Epithelial cell of prostate (primary cell): ENCODE results near the gene NPAS3.

Source experiments
- DNase-seq: peaks from one replicate; pipeline ENCODE4 v3.0.0-alpha.2; 2011; ENCODE audit warnings: low read depth, low spot score
- H3K27ac ChIP-seq: fragments of 450-650 bp; 2 replicates; pipeline ENCODE4 v1.5.1; 2017; ENCODE audit warnings: mild to moderate bottlenecking

NPAS3 gene

GRCh38 chr14:33490555-33490954 is 551.9 kb downstream of the NPAS3 start:
- no peak overlapping the region for H3K27ac ChIP-seq
- no peak for DNase-seq

- H3K27ac ChIP-seq, result no peak overlapping the region
- no peak for DNase-seq
Observed at GRCh38 chr14:33491112-33491511, 552.4 kb downstream of the NPAS3 start.

GRCh38 chr14:33492491-33492890 is 553.8 kb downstream of the NPAS3 start:
- no peak overlapping the region for H3K27ac ChIP-seq
- DNase-seq, result no peak

- no peak overlapping the region for H3K27ac ChIP-seq
- DNase-seq, result no peak
Observed at GRCh38 chr14:33493266-33493665, 554.6 kb downstream of the NPAS3 start.

GRCh38 chr14:33493990-33494389 is 555.3 kb downstream of the NPAS3 start:
- DNase-seq, result no peak
- H3K27ac ChIP-seq, result no peak overlapping the region

- no peak for DNase-seq
- no peak overlapping the region for H3K27ac ChIP-seq
Observed at GRCh38 chr14:33499687-33500086, 561.0 kb downstream of the NPAS3 start.

- DNase-seq, result no peak
- no peak overlapping the region for H3K27ac ChIP-seq
Observed at GRCh38 chr14:33504246-33505099, 565.8 kb downstream of the NPAS3 start.

- DNase-seq, result no peak
- H3K27ac ChIP-seq, result no peak overlapping the region
Observed at GRCh38 chr14:33505266-33505962, 566.7 kb downstream of the NPAS3 start.

GRCh38 chr14:33505963-33506329 is 567.3 kb downstream of the NPAS3 start:
- no peak for DNase-seq
- no peak overlapping the region for H3K27ac ChIP-seq

GRCh38 chr14:33508126-33509062 is 569.7 kb downstream of the NPAS3 start:
- no peak overlapping the region for H3K27ac ChIP-seq
- DNase-seq, result no peak

GRCh38 chr14:33509454-33509853 is 570.8 kb downstream of the NPAS3 start:
- no peak for DNase-seq
- H3K27ac ChIP-seq, result no peak overlapping the region

- H3K27ac ChIP-seq, result no peak overlapping the region
- DNase-seq, result no peak
Observed at GRCh38 chr14:33510063-33510481, 571.4 kb downstream of the NPAS3 start.

- DNase-seq, result no peak
- H3K27ac ChIP-seq, result no peak overlapping the region
Observed at GRCh38 chr14:33510991-33511390, 572.3 kb downstream of the NPAS3 start.

- H3K27ac ChIP-seq, result no peak overlapping the region
- DNase-seq, result no peak
Observed at GRCh38 chr14:33511851-33512640, 573.4 kb downstream of the NPAS3 start.

- no peak overlapping the region for H3K27ac ChIP-seq
- DNase-seq, result no peak
Observed at GRCh38 chr14:33515441-33515840, 576.8 kb downstream of the NPAS3 start.

- H3K27ac ChIP-seq, result no peak overlapping the region
- DNase-seq, result no peak
Observed at GRCh38 chr14:33515899-33516298, 577.2 kb downstream of the NPAS3 start.

GRCh38 chr14:33516898-33517436 is 578.3 kb downstream of the NPAS3 start:
- DNase-seq, result no peak
- H3K27ac ChIP-seq, result no peak overlapping the region

- DNase-seq, result no peak
- no peak overlapping the region for H3K27ac ChIP-seq
Observed at GRCh38 chr14:33521192-33521591, 582.5 kb downstream of the NPAS3 start.

- no peak for DNase-seq
Observed at GRCh38 chr14:33524244-33524643, 585.6 kb downstream of the NPAS3 start.

GRCh38 chr14:33525626-33526025 is 586.9 kb downstream of the NPAS3 start:
- no peak overlapping the region for H3K27ac ChIP-seq
- DNase-seq, result no peak

More at GRCh38 chr14:33524244-33524643, 585.6 kb downstream of the NPAS3 start:
- no peak overlapping the region for H3K27ac ChIP-seq
